Spleen (tissue), 11 donors: ENCODE data around the gene KDM8. TPM values are rescaled to one million over a fixed set of nuclear protein-coding genes. Genes with fewer than 3 reads are reported as not detected.

Source experiments
- DNase-seq: peaks from one replicate; pipeline ENCODE4 v3.0.0-alpha.2; 2020
- H3K27ac ChIP-seq, 8 donors: fragments of 200-600 bp; sonication (generic) in 7 of 8; 1 replicate in 4 of 8; 2 replicates in 4 of 8; pipeline versions ENCODE4 v1.5.0 to v1.8.0; 2016 to 2021; ENCODE audit warnings: inconsistent platforms in 4 of 8, mild to moderate bottlenecking in 4 of 8, moderate library complexity in 1 of 8
- H3K27me3 ChIP-seq, 7 donors: fragments of 200-600 bp; sonication (generic) in 6 of 7; replicated peaks in 1 of 7; 1 replicate in 4 of 7; 2 replicates in 3 of 7; pipeline versions ENCODE4 v1.5.0 to v1.8.0; 2016 to 2021; ENCODE audit warnings: inconsistent platforms in 3 of 7, mild to moderate bottlenecking in 1 of 7
- H3K36me3 ChIP-seq, 6 donors: fragments of 200-600 bp; sonication (generic) in 5 of 6; 1 replicate in 4 of 6; 2 replicates in 2 of 6; pipeline versions ENCODE4 v1.5.0 to v1.8.0; 2016 to 2021; ENCODE audit warnings: inconsistent platforms in 2 of 6
- H3K4me1 ChIP-seq, 6 donors: fragments of 200-600 bp; sonication (generic) in 5 of 6; 1 replicate in 3 of 6; 2 replicates in 3 of 6; pipeline versions ENCODE4 v1.5.0 to v1.8.0; 2016 to 2021; ENCODE audit warnings: inconsistent platforms in 3 of 6
- H3K4me3 ChIP-seq, 8 donors: fragments of 200-600 bp; sonication (generic) in 7 of 8; 1 replicate in 4 of 8; 2 replicates in 4 of 8; pipeline versions ENCODE4 v1.5.0 to v1.8.0; 2016 to 2021; ENCODE audit warnings: inconsistent platforms in 4 of 8, mild to moderate bottlenecking in 4 of 8, moderate library complexity in 2 of 8
- H3K9me3 ChIP-seq, 8 donors: fragments of 200-600 bp; sonication (generic) in 7 of 8; 1 replicate in 4 of 8; 2 replicates in 4 of 8; pipeline versions ENCODE4 v1.5.0 to v1.8.0; 2016 to 2021; ENCODE audit warnings: inconsistent platforms in 4 of 8
- CTCF ChIP-seq, 11 experiments: fragments of 200-600 bp in 7 of 11; fragments of 450-650 bp in 4 of 11; sonication (generic) in 4 of 11; IDR thresholded peaks in 8 of 11; conservative IDR thresholded peaks in 3 of 11; 1 replicate in 7 of 11; 2 replicates in 4 of 11; pipeline versions ENCODE4 v1.4.0 to v1.8.0; 2016 to 2021; ENCODE audit warnings: antibody characterized with exemption in 11 of 11, inconsistent platforms in 4 of 11, mild to moderate bottlenecking in 1 of 11
- POLR2A ChIP-seq, 3 donors: fragments of 450-650 bp; IDR thresholded peaks; one replicate each; pipeline ENCODE4 v1.5.1; 2017; ENCODE audit warnings: antibody characterized with exemption in 3 of 3, mild to moderate bottlenecking in 1 of 3
- POLR2AphosphoS5 ChIP-seq, 3 donors: sonication (generic); formaldehyde crosslinking; IDR thresholded peaks; one replicate each; pipeline ENCODE4 v1.5.1; 2017; ENCODE audit warnings: antibody characterized with exemption in 3 of 3
- WGBS, 5 donors: extraction: QIAGEN DNeasy Blood & Tissue Kit in 3 of 5; methylation state at CpG; one replicate each; pipeline versions ENCODE4 v1.1.5 to v1.1.7; 2013 to 2018; 5-methylcytosine and 5-hydroxymethylcytosine counted together
- intact Hi-C: fragments of 100-400 bp; cut with DNase I; formaldehyde crosslinking; loops from one replicate; pipeline ENCODE4 v1.15.0; 2023; ENCODE audit warnings: low total_unique reads
- polyA plus RNA-seq, 3 donors: library from polyadenylated mRNA; stranded (reverse); fragments of 200-250 nt; gene quantifications; one replicate each; pipeline ENCODE4 v1.2.1, GENCODE V29; 2013
- total RNA-seq, 7 donors: library from RNA; depleted of rRNA in 3 of 7; stranded (reverse); fragments of >200 nt in 3 of 7; fragmentation: NEBNext Ultra II Directional in 4 of 7; extraction: Animal tissue kit (Norgen Biotek cat#: 25700) in 4 of 7; gene quantifications; one replicate each; pipeline versions ENCODE4 v1.1.0 to v1.2.1, GENCODE V29; 2016 to 2021
- donor health status: healthy with polysubstance abuse.
- donor health status: DM: no; HTN: no; CAD: no; lungs with moderate emphysema.
- donor health status: DM: no; HTN: no; CAD: no.
- donor health status: Bipolar disorder and iron deficiency.
- donor health status: healthy.
- donor health status: DM: no; HTN: no; CAD: no.
- donor health status: DM: yes; HTN: yes; CAD: no.

Gene KDM8
- total and polyA plus RNA-seq, 10 donors = 5.2 to 14.7 (median 9.6) TPM

DNA sequence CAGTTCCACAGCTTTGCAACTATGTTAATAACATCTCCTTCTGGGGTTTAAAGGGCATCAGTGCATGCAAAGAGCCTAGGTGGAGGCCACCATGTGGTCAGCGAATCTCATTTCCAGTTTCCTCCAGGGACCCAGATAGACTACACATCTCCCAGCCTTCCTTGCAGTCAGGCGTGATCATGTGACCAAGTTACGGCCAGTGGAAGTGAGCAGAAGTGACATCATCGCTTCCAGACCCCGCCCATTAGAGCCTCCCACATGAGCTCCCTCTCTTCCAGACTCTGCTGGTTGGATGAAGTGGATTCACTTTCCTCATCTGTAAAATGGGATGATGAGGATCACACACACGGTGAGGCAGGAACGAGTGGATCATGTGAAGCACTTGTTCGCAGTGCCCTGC is 27.4 kb upstream of the KDM8 start:
- H3K27ac ChIP-seq = no peak overlapping the region
- WGBS, 5 donors = 82 to 95% (median 89%) methylated on average over 7 to 8 of the region's 8 CpGs
- no peak for DNase-seq
- H3K4me3 ChIP-seq = no peak overlapping the region
- peaks cover 13 to 50% (median 29%) of the 10 kb centered on the region in 6 donors for H3K4me1 ChIP-seq
- TF ChIP-seq POLR2A (IDR thresholded peaks at IDR 0.05) (no peak), POLR2AphosphoS5 (IDR thresholded peaks at IDR 0.05) (no peak), CTCF (IDR thresholded peaks at IDR 0.05 in 8 of 11, conservative IDR thresholded peaks at IDR 0.05 in 3 of 11) (no peak)
- H3K27me3 ChIP-seq = no peaks in the 10 kb centered on the region
- H3K36me3 ChIP-seq = no peaks in the 10 kb centered on the region
- intact Hi-C loops = loop anchor here (5.0 to 10.0 kb wide), 2 partner anchors 59 to 191 kb away; no protein-coding TSS in a partner anchor
- peaks cover 0 to 7% (median 4%) of the 10 kb centered on the region in 8 donors for H3K9me3 ChIP-seq

DNA sequence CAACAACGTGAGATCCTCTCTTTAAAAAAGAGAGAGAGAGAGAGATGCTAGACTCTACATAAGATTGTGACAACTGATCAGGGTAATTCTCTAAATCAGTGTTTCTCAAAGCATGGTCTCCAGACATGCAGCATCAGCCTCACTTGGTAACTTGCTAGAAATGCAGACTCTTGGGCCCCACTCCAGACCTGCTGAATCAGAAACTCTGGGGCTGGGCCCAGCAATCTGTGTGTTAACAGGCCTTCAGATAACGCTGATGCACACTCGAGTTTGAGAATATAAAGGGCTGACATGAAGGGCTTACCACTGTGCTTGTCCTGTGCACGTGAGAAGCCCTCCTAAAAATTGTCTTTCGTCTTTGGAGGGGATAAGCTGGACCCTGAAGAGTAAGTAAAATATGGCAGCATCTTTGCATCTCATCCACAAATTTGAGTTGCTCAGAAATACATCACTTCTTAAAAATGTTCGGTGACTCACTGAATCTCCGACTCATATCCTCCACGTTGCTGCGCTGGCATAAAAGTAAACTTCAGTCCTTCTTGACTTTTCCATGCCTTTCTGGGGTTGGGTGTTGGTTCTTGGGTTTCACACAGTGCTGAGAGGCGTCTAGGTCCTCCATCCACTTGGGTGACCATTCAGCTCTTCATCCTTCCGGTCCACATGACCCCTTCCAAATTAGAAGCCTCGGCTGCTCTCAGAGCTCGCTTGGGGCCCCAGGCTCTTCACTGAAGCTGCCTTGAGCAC is 26.1 kb upstream of the KDM8 start:
- 87 to 94% (median 92%) methylated on average over 13 of the region's 13 CpGs for WGBS, 5 donors
- no peaks in the 10 kb centered on the region for H3K36me3 ChIP-seq
- H3K27ac ChIP-seq = no peak overlapping the region
- TF ChIP-seq CTCF (IDR thresholded peaks at IDR 0.05 in 8 of 11, conservative IDR thresholded peaks at IDR 0.05 in 3 of 11) (no peak), POLR2A (IDR thresholded peaks at IDR 0.05) (no peak), POLR2AphosphoS5 (IDR thresholded peaks at IDR 0.05) (no peak)
- intact Hi-C loops = loop anchor here (5.0 to 10.0 kb wide), 2 partner anchors 58 to 190 kb away; no protein-coding TSS in a partner anchor
- H3K4me3 ChIP-seq = no peak overlapping the region
- H3K27me3 ChIP-seq = no peaks in the 10 kb centered on the region
- no peak for DNase-seq
- H3K4me1 ChIP-seq = peaks cover 13 to 46% (median 29%) of the 10 kb centered on the region in 6 donors
- H3K9me3 ChIP-seq = peaks cover 0 to 3% (median 0%) of the 10 kb centered on the region in 8 donors

DNA sequence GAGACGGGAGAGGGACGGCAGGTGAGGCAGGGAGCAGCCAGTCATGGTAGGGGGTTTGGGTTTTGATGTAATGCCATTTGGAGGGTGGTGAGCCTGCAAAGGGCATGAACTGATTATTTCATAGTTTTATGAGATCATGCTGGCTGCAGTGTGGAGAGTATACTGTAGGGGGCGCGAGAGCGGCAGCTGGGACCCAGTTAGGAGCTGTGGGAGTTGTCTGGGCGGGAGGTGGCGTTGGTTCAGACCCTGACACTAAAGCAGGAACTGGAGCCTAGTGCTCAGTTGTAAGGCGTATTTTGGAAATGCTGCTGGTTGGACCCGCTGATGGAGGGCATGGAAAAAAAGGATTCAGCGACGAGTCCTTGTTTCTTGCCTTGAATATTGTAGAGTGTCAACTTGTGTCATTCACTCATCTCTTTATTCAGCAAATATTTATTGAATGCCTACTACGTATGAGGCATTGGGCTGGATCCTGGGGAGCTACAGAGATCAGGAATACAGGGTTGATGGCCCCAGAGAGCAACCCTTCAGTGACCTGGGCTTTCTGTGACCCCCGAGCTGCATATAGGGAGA is 23.7 kb upstream of the KDM8 start:
- WGBS, 5 donors = 24 to 28% (median 24%) methylated on average over 13 of the region's 13 CpGs
- no peaks in the 10 kb centered on the region for H3K27me3 ChIP-seq
- no peak overlapping the region for H3K4me3 ChIP-seq
- peak overlapping the region in 1 of 8 donors; percentile 22 for H3K27ac ChIP-seq
- peaks cover 0 to 5% (median 0%) of the 10 kb centered on the region in 8 donors for H3K9me3 ChIP-seq
- peak; percentile 94 for DNase-seq
- intact Hi-C loops = loop anchor here (5.0 to 10.0 kb wide), 2 partner anchors 55 to 188 kb away; no protein-coding TSS in a partner anchor
- TF ChIP-seq POLR2AphosphoS5 (IDR thresholded peaks at IDR 0.05) (peak in 2 of 3 donors; percentile 58 to 71), POLR2A (IDR thresholded peaks at IDR 0.05) (no peak), CTCF (IDR thresholded peaks at IDR 0.05 in 8 of 11, conservative IDR thresholded peaks at IDR 0.05 in 3 of 11) (peak; percentile 89 to 99 (median 95))
- no peaks in the 10 kb centered on the region for H3K36me3 ChIP-seq
- H3K4me1 ChIP-seq = peaks cover 9 to 22% (median 12%) of the 10 kb centered on the region in 6 donors
